GM19025 (cell line): ENCODE results near the gene SLC25A34.
"Not testable (repeated sequence)": the region's sequence is repeated elsewhere in the genome, so short reads cannot be mapped to it uniquely, and the experiment has no call there.

Experiments used
- ATAC-seq: cut with Tn5 transposase; IDR thresholded peaks from one replicate; pipeline ENCODE4 v1.9.1; 2021; ENCODE audit warnings: mild to moderate bottlenecking, low read depth, moderate library complexity; ENCODE audit not compliant: unreplicated experiment

SLC25A34 gene

DNA sequence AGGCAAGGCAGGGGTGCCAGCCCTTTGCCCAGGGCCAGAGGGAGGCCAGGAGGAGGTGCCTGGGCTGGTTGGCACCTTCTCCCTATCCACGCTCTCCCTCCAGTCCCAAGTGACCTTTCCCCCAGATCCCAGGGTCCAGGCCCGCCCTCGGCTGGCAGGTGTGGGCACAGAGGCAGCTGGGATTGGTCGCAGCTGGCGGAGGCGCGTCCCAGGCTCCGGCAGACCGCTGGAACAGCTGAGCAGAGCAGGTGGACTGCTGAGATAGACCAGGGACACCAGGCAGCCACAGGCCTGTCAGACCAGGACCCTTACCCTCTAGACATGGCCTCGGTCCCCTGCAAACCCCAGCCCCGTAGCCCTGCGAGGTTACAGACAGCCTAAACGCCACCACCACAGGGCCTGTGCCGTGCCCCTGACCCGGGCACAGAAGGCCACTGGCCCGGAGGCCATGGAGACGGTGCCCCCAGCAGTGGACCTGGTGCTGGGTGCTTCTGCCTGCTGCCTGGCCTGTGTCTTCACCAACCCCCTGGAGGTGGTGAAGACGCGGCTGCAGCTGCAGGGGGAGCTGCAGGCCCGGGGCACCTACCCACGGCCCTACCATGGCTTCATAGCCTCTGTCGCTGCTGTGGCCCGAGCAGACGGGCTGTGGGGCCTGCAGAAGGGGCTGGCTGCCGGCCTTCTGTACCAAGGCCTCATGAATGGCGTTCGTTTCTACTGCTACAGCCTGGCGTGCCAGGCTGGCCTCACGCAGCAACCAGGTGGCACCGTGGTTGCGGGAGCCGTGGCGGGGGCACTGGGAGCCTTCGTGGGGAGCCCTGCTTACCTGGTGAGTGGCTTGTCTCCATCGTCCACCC is at the start of gene SLC25A34:
Gene SLC25A34, plus strand, starts transcription at position 221 of the 854 bp plus-strand sequence. Its CDS starts 228 bp downstream, at position 449.
- ATAC-seq, result no peak

DNA sequence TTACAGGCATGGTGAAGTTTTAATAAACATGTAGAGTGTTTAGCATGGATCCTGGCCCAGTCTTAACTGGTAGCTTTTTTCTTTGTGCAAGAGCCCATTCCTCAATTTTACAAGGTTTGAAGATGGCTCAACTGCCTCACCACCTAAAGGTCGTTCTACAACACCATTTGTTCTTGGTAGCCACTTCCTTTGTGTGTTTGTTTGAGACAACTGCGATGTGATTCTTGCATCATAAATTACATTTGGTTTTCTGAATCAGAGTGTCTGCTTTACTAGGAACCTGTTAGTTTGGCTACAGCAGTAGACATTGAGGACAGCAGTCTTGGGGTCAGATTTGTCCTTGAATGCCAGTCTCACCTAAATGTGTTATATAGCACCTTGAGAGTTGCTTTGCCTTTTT is 48.6 kb upstream of the SLC25A34 start:
- no peak for ATAC-seq

GRCh38 chr1:15690317-15690716 is 45.7 kb upstream of the SLC25A34 start:
- ATAC-seq, result no peak

DNA sequence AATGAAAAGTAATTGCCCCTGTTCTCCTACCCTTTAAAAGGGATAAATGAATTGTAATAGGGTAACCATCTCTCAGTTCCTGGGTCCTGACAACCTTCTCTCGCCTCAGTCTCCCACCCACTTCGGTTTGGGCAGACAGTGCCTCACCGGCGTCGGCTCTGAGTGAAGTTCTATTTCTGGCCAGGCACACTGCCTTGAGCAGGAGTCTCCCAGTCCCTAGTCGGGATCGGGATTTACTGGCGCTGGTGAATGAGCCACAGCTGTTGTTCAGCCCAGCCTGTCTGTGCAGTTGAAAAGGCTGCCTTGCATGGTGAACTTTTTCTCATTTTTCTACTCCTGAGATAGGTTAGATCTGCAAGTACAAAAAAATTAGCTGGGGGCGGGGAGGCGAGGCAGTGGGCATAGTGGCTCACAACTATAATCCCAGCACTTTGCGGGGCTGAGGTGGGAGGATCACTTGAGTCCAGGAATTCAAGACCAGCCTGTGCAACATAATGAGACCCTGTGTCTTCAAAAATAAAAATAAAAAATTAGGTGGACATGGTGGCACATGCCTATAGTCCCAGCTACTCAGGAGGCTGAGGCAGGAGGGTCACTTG is 44.5 kb upstream of the SLC25A34 start:
- no peak for ATAC-seq

DNA sequence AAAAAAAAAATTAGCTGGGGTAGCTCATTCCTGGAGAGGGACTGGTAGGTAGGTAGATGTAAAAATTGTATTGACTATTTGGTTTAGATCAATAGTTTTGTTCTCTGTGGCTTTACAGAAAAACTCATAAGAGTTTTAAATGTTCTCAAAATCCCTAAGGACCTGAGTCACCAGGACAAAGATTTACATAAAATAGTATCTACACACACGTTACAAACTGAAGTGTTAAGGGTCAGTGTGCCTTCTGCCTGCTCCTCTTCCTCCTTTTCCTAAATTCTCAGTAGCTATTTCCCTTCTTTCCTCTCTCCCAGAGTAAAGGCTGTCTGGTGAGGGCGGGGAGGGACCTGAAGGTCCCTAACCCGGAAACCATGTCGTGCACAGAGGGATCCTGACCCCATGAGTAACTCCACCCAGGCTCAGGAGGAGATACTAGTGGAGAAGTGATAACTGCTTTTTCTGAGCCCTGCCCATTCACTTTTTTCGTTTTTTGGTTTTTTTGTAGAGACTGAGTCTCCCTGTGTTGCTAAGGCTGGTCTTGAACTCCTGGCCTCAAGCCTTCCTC is 43.9 kb upstream of the SLC25A34 start:
- ATAC-seq, result no peak

GRCh38 chr1:15693371-15693770 is 42.7 kb upstream of the SLC25A34 start:
- no peak for ATAC-seq

DNA sequence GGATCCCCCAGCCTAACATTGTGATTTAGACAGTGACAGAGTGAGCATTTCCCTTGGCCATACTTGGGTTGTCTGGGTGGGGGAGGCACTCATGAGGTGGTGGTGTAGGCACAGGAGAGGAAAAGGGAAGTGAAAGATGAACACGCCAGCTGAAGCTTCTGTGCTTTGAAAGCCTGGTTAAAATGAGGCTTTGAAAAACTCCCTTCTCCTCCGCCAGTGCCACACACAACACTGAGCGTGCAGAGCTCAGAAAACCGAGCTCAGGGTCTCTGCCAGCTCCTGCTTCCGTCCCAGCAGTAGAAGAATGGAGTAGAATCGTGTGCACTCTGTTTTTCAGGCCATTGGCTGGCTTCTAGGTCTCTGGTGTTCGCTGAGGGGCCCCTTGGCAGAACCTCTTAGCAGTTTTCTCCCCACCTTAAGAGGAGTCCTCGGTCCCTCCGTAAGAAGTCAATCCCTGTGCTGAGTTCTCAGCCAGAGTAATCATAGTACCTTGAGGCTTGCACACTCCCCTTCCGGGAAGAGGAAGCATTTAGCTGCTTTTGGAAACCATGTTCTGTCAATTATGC is 39.0 kb upstream of the SLC25A34 start:
- ATAC-seq, result peak; percentile 90

DNA sequence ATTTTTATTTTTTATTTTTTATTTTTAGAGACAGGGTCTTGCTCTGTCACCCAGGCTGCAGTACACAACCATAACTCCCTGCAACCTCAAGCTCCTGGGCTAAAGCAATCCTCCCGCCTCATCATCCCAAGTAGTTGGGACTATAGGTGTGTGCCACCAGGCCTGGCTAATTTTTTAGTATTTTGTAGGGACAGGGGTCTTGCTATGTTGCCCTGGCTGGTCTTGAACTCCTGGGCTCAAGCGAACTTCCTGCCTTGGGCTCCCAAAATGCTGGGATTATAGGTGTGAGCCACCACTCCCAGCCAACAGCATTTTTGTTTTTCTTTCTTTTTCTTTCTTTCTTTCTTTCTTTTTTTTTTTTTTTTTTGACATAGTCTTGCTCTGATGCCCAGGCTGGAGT is 37.9 kb upstream of the SLC25A34 start:
- ATAC-seq, result no peak

DNA sequence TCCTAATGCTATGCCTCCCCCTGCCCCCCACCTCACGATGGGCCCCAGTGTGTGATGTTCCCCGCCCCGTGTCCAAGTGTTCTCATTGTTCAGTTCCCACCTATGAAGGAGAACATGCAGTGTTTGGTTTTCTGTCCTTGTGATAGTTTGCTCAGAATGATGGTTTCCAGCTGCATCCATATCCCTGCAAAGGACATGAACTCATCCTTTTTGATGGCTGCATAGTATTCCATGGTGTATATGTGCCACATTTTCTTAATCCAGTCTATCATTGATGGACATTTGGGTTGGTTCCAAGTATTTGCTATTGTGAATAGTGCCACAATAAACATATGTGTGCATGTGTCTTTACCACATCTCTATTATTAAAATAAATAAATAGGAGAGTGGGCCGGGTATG is 36.7 kb upstream of the SLC25A34 start:
- not testable (repeated sequence) for ATAC-seq

GRCh38 chr1:15700508-15700907 is 35.5 kb upstream of the SLC25A34 start:
- ATAC-seq, result no peak

- ATAC-seq, result no peak
These were observed 34.3 kb upstream of the SLC25A34 start for GRCh38 chr1:15701784-15702183.

GRCh38 chr1:15702722-15703550 is 33.1 kb upstream of the SLC25A34 start:
- no peak for ATAC-seq

DNA sequence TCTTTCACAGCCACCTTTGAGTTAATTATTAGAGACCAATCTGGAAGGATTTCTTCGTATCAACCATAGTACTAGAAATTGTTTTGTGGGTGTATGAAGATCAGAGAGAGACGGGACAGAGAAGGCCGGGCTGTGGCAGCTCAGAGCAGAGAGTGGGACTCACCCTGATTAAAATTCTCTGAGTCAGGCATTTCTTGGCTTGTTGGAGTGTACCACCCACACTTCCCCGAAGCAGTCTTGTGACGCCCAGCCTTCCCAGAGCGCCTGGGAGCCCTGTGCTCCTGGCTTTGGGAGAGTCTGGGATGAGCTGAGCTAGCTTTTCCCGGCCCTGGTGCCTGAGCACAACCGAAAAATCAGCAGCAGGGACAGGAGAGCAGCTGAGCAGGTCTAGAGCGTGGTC is 32.5 kb upstream of the SLC25A34 start:
- no peak for ATAC-seq

DNA sequence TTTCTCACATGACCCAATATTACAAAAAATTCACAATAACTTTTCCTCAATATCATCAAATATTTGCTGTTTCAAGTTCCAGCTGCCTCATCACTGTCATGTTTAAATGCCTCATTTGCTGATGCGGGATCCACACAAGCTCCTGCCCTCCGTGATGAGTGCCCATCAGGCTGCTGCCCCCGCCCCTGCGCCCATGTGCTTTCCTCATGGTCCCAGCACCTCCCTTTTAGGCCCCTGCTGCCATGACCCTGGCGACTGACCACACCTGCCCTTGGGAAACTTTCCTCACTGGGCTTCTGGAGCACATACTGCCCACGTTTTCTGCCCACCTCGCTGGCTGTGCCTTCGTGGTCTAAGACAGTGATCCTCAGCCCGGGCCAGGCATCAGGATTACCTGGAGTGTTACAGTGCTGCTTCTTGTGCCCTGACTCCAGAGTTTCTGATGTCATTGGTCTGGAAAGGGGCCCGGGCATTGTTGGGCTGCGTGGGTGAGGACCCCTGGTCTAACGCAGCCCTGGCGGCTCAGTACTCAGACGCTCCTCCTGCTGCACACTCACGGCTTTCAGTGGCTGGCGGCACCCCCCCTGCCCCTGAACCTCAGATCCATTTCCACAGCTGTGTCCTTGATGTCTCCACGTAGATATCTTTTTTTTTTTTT is 31.4 kb upstream of the SLC25A34 start:
- ATAC-seq, result no peak

DNA sequence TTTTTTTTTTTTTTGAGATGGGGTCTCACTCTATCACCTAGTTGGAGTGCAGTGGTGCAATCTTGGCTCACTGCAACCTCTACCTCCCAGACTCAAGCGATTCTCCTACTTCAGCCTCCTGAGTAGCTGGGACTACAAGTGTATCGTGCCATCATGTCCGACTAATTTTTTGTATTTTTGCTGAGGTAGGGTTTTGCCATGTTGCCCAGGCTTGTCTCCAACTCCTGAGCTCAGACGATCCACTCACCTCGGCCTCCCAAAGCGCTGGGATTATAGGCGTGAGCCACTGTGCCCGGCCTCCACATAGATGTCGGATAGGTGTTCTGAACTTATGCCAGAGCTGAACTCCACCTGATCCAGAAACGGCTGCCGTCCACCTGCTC is 30.9 kb upstream of the SLC25A34 start:
- no peak for ATAC-seq

GRCh38 chr1:15706751-15707150 is 29.3 kb upstream of the SLC25A34 start:
- no peak for ATAC-seq

DNA sequence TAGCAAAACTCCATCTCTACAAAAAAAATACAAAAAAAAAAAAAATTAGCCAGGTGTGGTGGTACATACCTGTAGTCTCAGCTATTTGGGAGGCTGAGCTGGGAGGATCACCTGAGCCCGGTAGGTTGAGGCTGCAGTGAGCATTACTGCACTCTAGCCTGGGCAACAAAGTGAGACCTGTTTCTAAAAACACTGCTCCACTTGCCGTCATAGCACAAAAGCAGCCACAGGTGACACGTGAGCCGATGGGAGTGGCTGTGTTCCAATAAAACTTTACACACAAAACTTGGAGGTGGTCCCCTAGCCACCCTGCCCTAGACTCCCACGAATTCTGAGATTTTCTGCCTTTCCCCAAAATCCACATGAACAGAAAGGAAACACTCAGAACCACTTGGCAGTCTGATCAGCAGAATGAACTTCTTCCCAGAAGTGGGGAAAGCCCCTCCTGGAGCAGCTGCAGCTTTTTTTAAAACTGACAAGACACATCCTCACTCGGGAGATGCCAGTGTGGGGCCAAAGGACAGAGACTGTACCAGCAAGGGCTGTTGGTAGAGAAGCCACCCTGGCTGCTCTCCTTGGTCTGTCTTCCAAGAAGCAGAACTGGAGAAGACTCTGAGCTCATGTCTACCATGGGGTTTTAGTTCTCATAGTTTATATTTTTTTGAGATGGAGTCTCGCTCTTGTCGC is 28.7 kb upstream of the SLC25A34 start:
- ATAC-seq, result no peak

DNA sequence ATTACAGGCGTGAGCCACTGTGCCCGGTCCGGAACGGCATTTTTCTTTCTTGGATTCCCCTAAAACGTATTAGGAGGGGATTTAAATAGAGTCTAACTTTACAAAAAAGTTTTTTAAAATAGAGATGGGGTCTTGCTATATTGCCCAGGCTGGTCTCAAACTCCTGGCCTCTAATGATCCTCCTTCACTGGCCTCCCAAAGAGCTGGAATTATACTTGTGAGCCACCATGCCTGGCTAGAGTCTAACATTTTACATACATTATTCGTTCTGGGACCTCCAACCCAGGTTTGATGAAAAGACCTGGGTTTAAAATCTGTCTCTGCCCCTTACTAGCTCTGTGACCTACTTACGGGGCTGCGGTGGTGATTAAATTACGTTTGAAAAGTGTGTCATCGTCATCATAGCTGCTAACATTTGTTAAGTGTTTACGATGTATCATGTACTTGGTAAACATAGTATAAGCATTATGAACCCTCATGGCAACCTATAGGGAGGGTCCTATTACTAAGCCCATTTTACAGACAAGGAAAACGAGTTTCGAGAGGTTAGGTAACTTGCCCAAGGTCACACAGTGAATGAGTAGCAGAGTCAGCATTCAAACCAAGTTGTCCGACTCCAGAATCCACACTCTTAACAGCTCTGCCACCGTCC is 27.4 kb upstream of the SLC25A34 start:
- no peak for ATAC-seq

- no peak for ATAC-seq
These were observed 26.8 kb upstream of the SLC25A34 start for GRCh38 chr1:15709226-15709625.
